ENCODE results near the gene LCP1. TPM values are rescaled to one million over a fixed set of nuclear protein-coding genes. Genes with fewer than 3 reads are reported as not detected.
A peak's percentile ranks its signal among the peaks of the same experiment; 100 is the strongest.

LCP1 gene
- total RNA-seq, 1 donor from 2014 or later = 83.1 TPM

GRCh38 chr13:46124531-46124966 lies 57.4 kb downstream of the LCP1 start:
- DNase-seq (ENCODE audit: low read depth) = no peak
- no peaks in the 10 kb centered on the region for H3K36me3 ChIP-seq (ENCODE audit: control insufficient read depth, insufficient read depth, low read length)
- H3K27me3 ChIP-seq (ENCODE audit: control insufficient read depth, insufficient read depth, low read length) = no peaks in the 10 kb centered on the region
- no peak overlapping the region for H3K4me3 ChIP-seq (ENCODE audit: low read depth, low read length)
- no peak for TF ChIP-seq CTCF (IDR thresholded peaks at IDR 0.05; ENCODE audit: insufficient read depth, low read length, poor library complexity, severe bottlenecking)

- Histone ChIP-seq H3K4me3 (ENCODE audit: low read depth, low read length) (no peak overlapping the region), H3K27me3 (ENCODE audit: control insufficient read depth, insufficient read depth, low read length) (no peaks in the 10 kb centered on the region), H3K36me3 (ENCODE audit: control insufficient read depth, insufficient read depth, low read length) (no peaks in the 10 kb centered on the region)
- TF ChIP-seq CTCF (IDR thresholded peaks at IDR 0.05; ENCODE audit: insufficient read depth, low read length, poor library complexity, severe bottlenecking) = no peak
- DNase-seq (ENCODE audit: low read depth) = no peak
These were observed 59.7 kb downstream of the LCP1 start for GRCh38 chr13:46122304-46122703.

- no peak for DNase-seq (ENCODE audit: low read depth)
- Histone ChIP-seq H3K27me3 (ENCODE audit: control insufficient read depth, insufficient read depth, low read length) (no peaks in the 10 kb centered on the region), H3K36me3 (ENCODE audit: control insufficient read depth, insufficient read depth, low read length) (no peaks in the 10 kb centered on the region), H3K4me3 (ENCODE audit: low read depth, low read length) (no peak overlapping the region)
- no peak for TF ChIP-seq CTCF (IDR thresholded peaks at IDR 0.05; ENCODE audit: insufficient read depth, low read length, poor library complexity, severe bottlenecking)
These were observed 60.3 kb downstream of the LCP1 start for GRCh38 chr13:46121597-46122163.

- Histone ChIP-seq H3K4me3 (ENCODE audit: low read depth, low read length) (no peak overlapping the region), H3K36me3 (ENCODE audit: control insufficient read depth, insufficient read depth, low read length) (no peaks in the 10 kb centered on the region), H3K27me3 (ENCODE audit: control insufficient read depth, insufficient read depth, low read length) (no peaks in the 10 kb centered on the region)
- no peak for TF ChIP-seq CTCF (IDR thresholded peaks at IDR 0.05; ENCODE audit: insufficient read depth, low read length, poor library complexity, severe bottlenecking)
- DNase-seq (ENCODE audit: low read depth) = no peak
These were observed 60.9 kb downstream of the LCP1 start for GRCh38 chr13:46121033-46121432.

GRCh38 chr13:46119883-46120614 lies 61.9 kb downstream of the LCP1 start:
- TF ChIP-seq CTCF (IDR thresholded peaks at IDR 0.05; ENCODE audit: insufficient read depth, low read length, poor library complexity, severe bottlenecking) = no peak

More at GRCh38 chr13:46119883-46120614, 61.9 kb downstream of the LCP1 start:
- Histone ChIP-seq H3K36me3 (ENCODE audit: control insufficient read depth, insufficient read depth, low read length) (no peaks in the 10 kb centered on the region), H3K27me3 (ENCODE audit: control insufficient read depth, insufficient read depth, low read length) (no peaks in the 10 kb centered on the region), H3K4me3 (ENCODE audit: low read depth, low read length) (no peak overlapping the region)
- peak; percentile 49 for DNase-seq (ENCODE audit: low read depth)
